ENCODE data around the gene RSU1. TPM values are rescaled to one million over a fixed set of nuclear protein-coding genes. Genes with fewer than 3 reads are reported as not detected.
A peak's percentile ranks its signal among the peaks of the same experiment; 100 is the strongest.

Gene RSU1
- polyA plus RNA-seq, 1 donor (not counting 4 experiments of a cell fraction or from before 2014, with no cell fraction given) = 125 TPM

- Histone ChIP-seq H3K9ac (ENCODE audit: control insufficient read depth, extremely low read depth, insufficient read depth, low read length) (no peak overlapping the region), H3K9me1 (ENCODE audit: control insufficient read depth, extremely low read depth, insufficient read depth, low read length) (no peaks in the 10 kb centered on the region), H3K4me1 (ENCODE audit: control insufficient read depth, extremely low read depth, insufficient read depth, low read length) (peaks cover under 1% of the 10 kb centered on the region), H3K36me3 (ENCODE audit: control insufficient read depth in 2 of 2, extremely low read depth in 1 of 2, insufficient read depth in 2 of 2, low read length in 2 of 2) (no peaks in the 10 kb centered on the region), H3K27ac (ENCODE audit: control insufficient read depth, insufficient read depth, low read length) (no peak overlapping the region), H3K27me3 (ENCODE audit: control insufficient read depth, extremely low read depth, insufficient read depth, low read length) (no peaks in the 10 kb centered on the region), H3K4me3 (ENCODE audit: control insufficient read depth in 2 of 3, extremely low read depth in 1 of 3, insufficient read depth in 2 of 3, low read depth in 1 of 3, low read length in 3 of 3) (no peak overlapping the region), H3K79me2 (ENCODE audit: control insufficient read depth, insufficient read depth, low read length) (no peaks in the 10 kb centered on the region), H3K9me3 (ENCODE audit: control insufficient read depth, low read depth, low read length) (no peaks in the 10 kb centered on the region), H4K20me1 (ENCODE audit: control insufficient read depth, extremely low read depth, insufficient read depth, low read length) (no peaks in the 10 kb centered on the region), H2AFZ (ENCODE audit: control insufficient read depth, low read length) (no peak overlapping the region), H3K4me2 (ENCODE audit: control insufficient read depth, extremely low read depth, insufficient read depth, low read depth, low read length) (no peak overlapping the region)
- dilution Hi-C loops (cut with MboI; ENCODE audit: extremely low pct_ligation_motif_present, low sequenced_read_pairs) = no loop called here
- FAIRE-seq (peak; percentile 63), DNase-seq (ENCODE audit: low read depth, low spot score) (no peak)
- no peak for TF ChIP-seq EZH2 (IDR thresholded peaks at IDR 0.05; ENCODE audit: low read length)
- peak in 2 of 3 experiments; percentile 9 to 45 for TF ChIP-seq CTCF (optimal IDR thresholded peaks at IDR 0.05 in 1 of 3, IDR thresholded peaks at IDR 0.05 in 1 of 3, conservative IDR thresholded peaks at IDR 0.05 in 1 of 3; ENCODE audit: extremely low read depth in 1 of 3, insufficient read depth in 2 of 3, low read length in 3 of 3)
Measured at GRCh38 chr10:16843252-16843870, 26.1 kb upstream of the RSU1 start.

- no peaks in the 10 kb centered on the region for H3K9me1 ChIP-seq (ENCODE audit: control insufficient read depth, extremely low read depth, insufficient read depth, low read length)
- no peaks in the 10 kb centered on the region for H3K79me2 ChIP-seq (ENCODE audit: control insufficient read depth, insufficient read depth, low read length)
- DNase-seq (ENCODE audit: low read depth, low spot score) = no peak
- no peaks in the 10 kb centered on the region for H4K20me1 ChIP-seq (ENCODE audit: control insufficient read depth, extremely low read depth, insufficient read depth, low read length)
- TF ChIP-seq CTCF (optimal IDR thresholded peaks at IDR 0.05 in 1 of 3, IDR thresholded peaks at IDR 0.05 in 1 of 3, conservative IDR thresholded peaks at IDR 0.05 in 1 of 3; ENCODE audit: extremely low read depth in 1 of 3, insufficient read depth in 2 of 3, low read length in 3 of 3) = no peak
- TF ChIP-seq EZH2 (IDR thresholded peaks at IDR 0.05; ENCODE audit: low read length) = no peak
- H3K9me3 ChIP-seq (ENCODE audit: control insufficient read depth, low read depth, low read length) = no peaks in the 10 kb centered on the region
- no peak overlapping the region for H3K4me2 ChIP-seq (ENCODE audit: control insufficient read depth, extremely low read depth, insufficient read depth, low read depth, low read length)
- H3K4me1 ChIP-seq (ENCODE audit: control insufficient read depth, extremely low read depth, insufficient read depth, low read length) = no peaks in the 10 kb centered on the region
- no peaks in the 10 kb centered on the region for H3K36me3 ChIP-seq (ENCODE audit: control insufficient read depth in 2 of 2, extremely low read depth in 1 of 2, insufficient read depth in 2 of 2, low read length in 2 of 2)
- H3K9ac ChIP-seq (ENCODE audit: control insufficient read depth, extremely low read depth, insufficient read depth, low read length) = no peak overlapping the region
- no peaks in the 10 kb centered on the region for H3K27me3 ChIP-seq (ENCODE audit: control insufficient read depth, extremely low read depth, insufficient read depth, low read length)
- H3K27ac ChIP-seq (ENCODE audit: control insufficient read depth, insufficient read depth, low read length) = no peak overlapping the region
- no peak for FAIRE-seq
- H3K4me3 ChIP-seq (ENCODE audit: control insufficient read depth in 2 of 3, extremely low read depth in 1 of 3, insufficient read depth in 2 of 3, low read depth in 1 of 3, low read length in 3 of 3) = no peak overlapping the region
- no peak overlapping the region for H2AFZ ChIP-seq (ENCODE audit: control insufficient read depth, low read length)
- dilution Hi-C loops (cut with MboI; ENCODE audit: extremely low pct_ligation_motif_present, low sequenced_read_pairs) = no loop called here
Measured at GRCh38 chr10:16835228-16835627, 18.0 kb upstream of the RSU1 start.
